GM23338 (cell line): Measurements from ENCODE around the gene TAF11L10. TPM values are rescaled to one million over a fixed set of nuclear protein-coding genes. Genes with fewer than 3 reads are reported as not detected.
"Not testable (repeated sequence)": the region's sequence is repeated elsewhere in the genome, so short reads cannot be mapped to it uniquely, and the experiment has no call there.

Experiments used
- ATAC-seq: fragments of 200-7000 bp; cut with Tn5 transposase; 3 replicates; pipeline ENCODE4 v1.9.1; 2020
- DNase-seq: peaks from one replicate; pipeline ENCODE4 v3.0.0-alpha.2; 2015; ENCODE audit warnings: low spot score
- H2AFZ ChIP-seq: fragments of 200-600 bp; sonication (generic); 2 replicates; pipeline ENCODE4 v1.8.0; 2016; ENCODE audit warnings: antibody characterized with exemption, mild to moderate bottlenecking, moderate library complexity
- H3F3A ChIP-seq: fragments of 200-600 bp; sonication (generic); replicated peaks from 2 replicates; pipeline ENCODE4 v1.8.0; 2017; ENCODE audit warnings: antibody characterized with exemption, mixed run types, low read depth
- H3K27ac ChIP-seq: fragments of 200-600 bp; sonication (generic); 2 replicates; pipeline ENCODE4 v1.6.1; 2016; ENCODE audit warnings: low read depth
- H3K27me3 ChIP-seq: fragments of 200-600 bp; sonication (generic); 2 replicates; pipeline ENCODE4 v1.8.0; 2016; ENCODE audit warnings: mild to moderate bottlenecking, mixed run types, moderate library complexity; ENCODE audit not compliant: insufficient read depth
- H3K36me3 ChIP-seq: fragments of 200-600 bp; sonication (generic); 2 replicates; pipeline ENCODE4 v1.8.0; 2016; ENCODE audit warnings: mild to moderate bottlenecking; ENCODE audit not compliant: insufficient read depth
- H3K4me1 ChIP-seq: fragments of 200-600 bp; sonication (generic); 2 replicates; pipeline ENCODE4 v1.8.0; 2016; ENCODE audit warnings: mild to moderate bottlenecking, moderate library complexity; ENCODE audit not compliant: insufficient read depth
- H3K4me2 ChIP-seq: fragments of 200-600 bp; sonication (generic); 2 replicates; pipeline ENCODE4 v1.7.1; 2017; ENCODE audit warnings: mixed run types
- H3K4me3 ChIP-seq: fragments of 200-600 bp; sonication (generic); 2 replicates; pipeline ENCODE4 v1.6.1; 2016; ENCODE audit warnings: mixed run types
- H3K79me2 ChIP-seq: fragments of 200-600 bp; sonication (generic); replicated peaks from 2 replicates; pipeline ENCODE4 v1.8.0; 2017; ENCODE audit warnings: mild to moderate bottlenecking; ENCODE audit not compliant: insufficient read depth
- H3K9me2 ChIP-seq: fragments of 200-600 bp; sonication (generic); 2 replicates; pipeline ENCODE4 v1.8.0; 2017; ENCODE audit not compliant: insufficient read depth
- H4K20me1 ChIP-seq: fragments of 200-600 bp; sonication (generic); replicated peaks from 2 replicates; pipeline ENCODE4 v1.8.0; 2017; ENCODE audit warnings: mild to moderate bottlenecking; ENCODE audit not compliant: insufficient read depth
- H3K27ac Mint-ChIP-seq: 2 replicates; pipeline ENCODE4 v1.8.0; 2020; ENCODE audit warnings: inconsistent platforms, mild to moderate bottlenecking, moderate library complexity, mixed read lengths
- H3K27me3 Mint-ChIP-seq: 3 replicates; pipeline ENCODE4 v1.8.0; 2022; ENCODE audit warnings: low read depth, mild to moderate bottlenecking, moderate library complexity, mixed read lengths, inconsistent platforms; ENCODE audit not compliant: insufficient read depth, poor library complexity
- H3K36me3 Mint-ChIP-seq: 3 replicates; pipeline ENCODE4 v1.8.0; 2021; ENCODE audit warnings: low read depth, mild to moderate bottlenecking, inconsistent platforms, moderate library complexity, mixed read lengths
- H3K4me1 Mint-ChIP-seq: 3 replicates; pipeline ENCODE4 v1.8.0; 2020; ENCODE audit warnings: mild to moderate bottlenecking, inconsistent platforms, mixed read lengths
- H3K4me3 Mint-ChIP-seq: 3 replicates; pipeline ENCODE4 v1.8.0; 2021; ENCODE audit warnings: moderate library complexity, mild to moderate bottlenecking, inconsistent platforms, mixed read lengths
- H3K9me3 Mint-ChIP-seq: 3 replicates; pipeline ENCODE4 v1.8.0; 2020; ENCODE audit warnings: moderate library complexity, mild to moderate bottlenecking, inconsistent platforms, mixed read lengths
- CREB1 ChIP-seq: fragments of 250-450 bp; sonication (Bioruptor Pico); IDR thresholded peaks from 2 replicates; pipeline ENCODE4 v1.5.0; 2020; ENCODE audit warnings: low read depth, mild to moderate bottlenecking, moderate library complexity
- CTCF ChIP-seq, 2 experiments: fragments of 200-600 bp in 1 of 2; sonication (generic) in 1 of 2; conservative IDR thresholded peaks; 2 replicates each; pipeline versions ENCODE4 v1.5.1 to v1.6.1; 2016 to 2017; ENCODE audit warnings: antibody characterized with exemption in 2 of 2, low read depth in 2 of 2, mild to moderate bottlenecking in 2 of 2, moderate library complexity in 1 of 2
- EZH2 ChIP-seq: fragments of 200-600 bp; sonication (generic); IDR thresholded peaks from one replicate; pipeline ENCODE4 v1.8.0; 2017; ENCODE audit warnings: antibody characterized with exemption, mild to moderate bottlenecking, low read depth; ENCODE audit not compliant: unreplicated experiment
- EZH2phosphoT487 ChIP-seq: fragments of 200-600 bp; sonication (generic); IDR thresholded peaks from one replicate; pipeline ENCODE4 v1.8.1; 2018; ENCODE audit warnings: antibody characterized with exemption; ENCODE audit not compliant: unreplicated experiment
- NANOG ChIP-seq: IDR thresholded peaks from 2 replicates; pipeline ENCODE4 v1.6.1; 2016; ENCODE audit warnings: antibody characterized with exemption, borderline replicate concordance
- POLR2AphosphoS5 ChIP-seq: IDR thresholded peaks from 2 replicates; pipeline ENCODE4 v1.6.1; 2016; ENCODE audit warnings: antibody characterized with exemption, low read depth
- REST ChIP-seq: IDR thresholded peaks from one replicate; pipeline ENCODE4 v1.6.1; 2018; ENCODE audit warnings: antibody characterized with exemption; ENCODE audit not compliant: unreplicated experiment
- STAT1 ChIP-seq: IDR thresholded peaks from one replicate; pipeline ENCODE4 v1.6.1; 2016; ENCODE audit warnings: antibody characterized with exemption; ENCODE audit not compliant: unreplicated experiment
- ZNF462 ChIP-seq: fragments of 250-450 bp; sonication (Bioruptor Pico); IDR thresholded peaks from 2 replicates; pipeline ENCODE4 v1.5.0; 2020; ENCODE audit warnings: mild to moderate bottlenecking, moderate library complexity
- long read RNA-seq: library from polyadenylated mRNA; unstranded; transcript quantifications from one replicate; pipeline ENCODE4 v2.0.0, GENCODE V29; 2020; ENCODE audit not compliant: unreplicated experiment
- polyA plus RNA-seq: library from polyadenylated mRNA; unstranded; fragments of >200 nt; fragmentation: Nextera tagmentation; extraction: Ambion mirVana; gene quantifications from 2 replicates; pipeline ENCODE4 v1.2.1, GENCODE V29; 2016
- total RNA-seq: library from RNA; depleted of rRNA; stranded (reverse); fragments of >200 nt; shearing (Covaris generic); gene quantifications from 2 replicates; pipeline ENCODE4 v1.2.3, GENCODE V29; 2014; rRNA removed

Gene TAF11L10
- total RNA-seq = not detected in 2 replicates
- not detected in 2 replicates for polyA plus RNA-seq
- long read RNA-seq = 0 reads

GRCh38 chr5:17597728-17598127 is at the start of gene TAF11L10:
Gene TAF11L10, minus strand, starts transcription at chr5:17597828.
- H3K27ac Mint-ChIP-seq, H3K79me2 ChIP-seq, DNase-seq, H3K4me2 ChIP-seq, H3K27me3 Mint-ChIP-seq, H2AFZ ChIP-seq, H3K27me3 ChIP-seq, H3K36me3 Mint-ChIP-seq, H3K4me3 ChIP-seq, H3K4me1 Mint-ChIP-seq, H3K27ac ChIP-seq, H3F3A ChIP-seq, H3K36me3 ChIP-seq, ATAC-seq, H3K9me2 ChIP-seq, H3K9me3 Mint-ChIP-seq, H3K4me1 ChIP-seq, H4K20me1 ChIP-seq, H3K4me3 Mint-ChIP-seq: not testable (repeated sequence)

- Mint-ChIP-seq H3K4me1 (no peaks in the 10 kb centered on the region), H3K27me3 (no peaks in the 10 kb centered on the region), H3K36me3 (no peaks in the 10 kb centered on the region), H3K9me3 (no peaks in the 10 kb centered on the region; the same call in 2 of the 3 replicates), H3K27ac (no peak within 1 kb of the TSS), H3K4me3 (no peak within 1 kb of the TSS)
- Histone ChIP-seq H3K79me2 (no peaks in the 10 kb centered on the region), H3K27me3 (no peaks in the 10 kb centered on the region), H3K4me3 (no peak within 1 kb of the TSS), H4K20me1 (no peaks in the 10 kb centered on the region), H3K9me2 (0 out of 2 replicates have a peak, but pooled peaks cover 5% of the 10 kb centered on the region), H3F3A (no peaks in the 10 kb centered on the region), H3K4me1 (no peaks in the 10 kb centered on the region), H3K36me3 (no peaks in the 10 kb centered on the region), H3K27ac (no peak within 1 kb of the TSS), H3K4me2 (no peak within 1 kb of the TSS), H2AFZ (no peak within 1 kb of the TSS)
- no peak for ATAC-seq
- TF ChIP-seq ZNF462 (CRISPR knock-in tag) (no peak), POLR2AphosphoS5 (no peak), STAT1 (no peak), CTCF (conservative IDR thresholded peaks at IDR 0.05; ENCODE audit: low read depth in 2 of 2) (no peak), EZH2phosphoT487 (no peak), REST (no peak), EZH2 (no peak), NANOG (no peak), CREB1 (CRISPR knock-in tag) (no peak)
- no peak for DNase-seq
Observed at GRCh38 chr5:17634160-17634559, 36.5 kb upstream of the TAF11L10 start, which contains the start of gene TAF11L14. Gene TAF11L14, plus strand, starts transcription at chr5:17634460.
